T follicular helper cell (primary cell): Measurements from ENCODE around the gene CD8B2.
"Not testable (repeated sequence)": the region's sequence is repeated elsewhere in the genome, so short reads cannot be mapped to it uniquely, and the experiment has no call there.

Experiments used
- DNase-seq: peaks from one replicate; pipeline ENCODE4 v3.0.0-alpha.2; 2020; ENCODE audit warnings: low read depth
- total RNA-seq, 2 experiments: gene quantifications; one replicate each; lab custom pipeline; 2026; lab: John Stamatoyannopoulos, UW

Gene CD8B2
- 0 to 0.18 reads per million in 2 experiments for total RNA-seq

DNA sequence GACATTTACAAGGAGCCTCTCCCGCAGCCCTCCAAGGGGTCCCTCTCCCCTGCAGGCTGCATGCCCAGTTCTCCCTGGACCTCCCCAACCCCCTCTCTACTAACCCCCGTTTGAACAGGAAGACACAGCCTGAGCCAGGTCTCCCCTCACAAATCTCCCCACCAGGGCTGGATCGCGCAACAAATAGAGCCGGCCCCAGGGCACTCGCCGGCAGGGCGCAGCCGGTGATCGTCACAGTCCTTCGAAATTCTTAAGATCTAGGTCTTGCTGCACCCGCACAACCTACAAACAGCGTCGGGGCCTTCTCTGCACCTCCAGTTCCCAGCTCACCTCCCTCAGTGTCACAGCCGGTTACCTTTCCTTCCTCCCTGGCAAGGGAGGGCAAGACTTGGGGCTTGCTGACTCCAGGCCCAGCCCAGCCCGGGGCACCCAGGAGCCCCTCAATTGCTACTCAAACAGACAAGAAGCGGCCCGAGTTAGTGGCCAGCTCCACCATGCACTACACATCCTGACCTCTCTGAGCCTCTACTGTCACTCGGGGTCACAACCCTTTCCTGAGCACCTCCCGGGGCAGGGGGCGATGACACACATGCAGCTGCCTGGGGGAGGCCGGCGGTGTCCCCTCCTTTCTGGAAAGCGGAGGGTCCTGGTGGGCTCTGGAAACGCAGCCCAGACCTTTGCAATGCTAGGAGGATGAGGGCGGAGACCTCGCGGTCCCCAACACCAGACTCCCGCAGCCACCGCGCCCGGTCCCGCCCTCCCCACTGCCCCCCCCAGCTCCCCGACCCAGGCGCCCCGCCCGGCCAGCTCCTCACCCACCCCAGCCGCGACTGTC lies at the start of gene CD8B2:
Gene CD8B2 (plus strand): TSS at position 814 of the 835 bp plus-strand sequence. CDS start 63 bp downstream, outside the sequence.
- not testable (repeated sequence) for DNase-seq

DNA sequence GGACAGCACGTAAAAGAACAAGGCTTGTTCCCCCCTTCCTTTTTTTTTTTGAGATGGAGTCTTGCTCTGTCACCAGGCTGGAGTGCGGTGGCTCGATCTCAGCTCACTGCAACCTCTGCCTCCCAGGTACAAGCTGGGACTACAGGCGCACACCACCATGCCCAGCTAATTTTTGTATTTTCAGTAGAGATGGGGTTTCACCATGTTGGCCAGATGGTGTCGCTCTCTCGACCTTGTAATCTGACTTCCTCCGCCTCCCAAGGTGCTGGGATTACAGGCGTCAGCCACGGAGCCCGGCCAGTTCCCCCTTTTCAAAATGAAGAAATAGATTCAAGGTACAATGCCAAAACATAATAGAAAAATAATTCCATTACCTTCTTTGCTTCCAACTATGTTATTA lies 25.3 kb upstream of the CD8B2 start:
- not testable (repeated sequence) for DNase-seq

DNA sequence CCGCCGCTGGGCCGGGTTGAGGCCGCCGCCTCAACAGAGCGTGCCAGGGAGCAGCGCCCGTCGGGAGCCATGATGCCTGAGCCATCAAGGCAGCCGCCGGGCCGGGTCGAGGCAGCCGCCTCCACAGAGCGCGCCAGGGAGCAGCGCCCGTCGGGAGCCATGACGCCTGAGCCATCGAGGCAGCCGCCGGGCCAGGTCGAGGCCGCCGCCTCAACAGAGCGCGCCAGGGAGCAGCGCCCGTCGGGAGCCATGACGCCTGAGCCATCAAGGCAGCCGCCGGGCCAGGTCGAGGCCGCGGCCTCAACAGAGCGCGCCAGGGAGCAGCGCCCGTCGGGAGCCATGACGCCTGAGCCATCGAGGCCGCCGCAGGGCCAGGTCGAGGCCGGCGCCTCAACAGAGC lies 19.6 kb upstream of the CD8B2 start:
- not testable (repeated sequence) for DNase-seq

DNA sequence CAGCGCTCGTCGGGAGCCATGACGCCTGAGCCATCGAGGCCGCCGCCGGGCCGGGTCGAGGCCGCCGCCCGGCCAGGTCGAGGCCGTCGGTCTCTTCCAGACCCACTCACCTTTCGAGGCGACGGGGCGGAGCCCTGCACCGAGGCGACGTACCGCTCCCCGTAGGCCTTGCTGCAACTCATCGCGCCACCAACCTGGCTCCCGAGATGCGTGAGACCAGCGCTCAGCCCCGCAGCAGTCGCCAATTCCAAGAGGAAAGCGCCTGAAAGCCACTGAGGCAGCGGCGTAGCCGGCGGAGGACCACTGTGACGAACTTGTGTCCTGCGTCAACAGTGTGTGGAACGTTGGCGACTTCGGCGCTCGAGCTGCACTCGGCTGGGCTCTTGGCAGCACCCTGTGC lies 19.1 kb upstream of the CD8B2 start, which contains the start of gene RGPD3:
Gene RGPD3 (minus strand): TSS at position 307 of the 400 bp plus-strand sequence. CDS start 125 bp downstream, at position 182.
- DNase-seq, result not testable (repeated sequence)

DNA sequence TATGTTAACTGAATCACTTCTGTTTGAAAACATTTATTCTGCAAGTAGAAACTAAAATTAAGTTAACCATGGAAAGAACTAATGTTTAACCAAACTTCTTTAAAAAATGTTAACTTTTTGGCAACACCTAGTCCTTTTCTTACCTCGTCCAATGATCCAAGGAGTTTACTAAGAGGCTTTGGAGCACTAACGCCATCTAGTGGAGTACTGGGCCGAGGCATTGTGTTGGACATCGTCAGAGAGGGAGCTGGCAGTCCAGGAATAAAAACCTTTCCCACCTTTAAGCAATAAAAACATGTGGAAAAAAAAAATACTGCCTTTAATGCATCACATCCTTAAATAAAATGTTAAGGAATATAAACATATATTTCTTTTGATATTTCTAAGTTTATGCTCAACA lies 16.5 kb upstream of the CD8B2 start:
- peak; percentile 37 for DNase-seq

DNA sequence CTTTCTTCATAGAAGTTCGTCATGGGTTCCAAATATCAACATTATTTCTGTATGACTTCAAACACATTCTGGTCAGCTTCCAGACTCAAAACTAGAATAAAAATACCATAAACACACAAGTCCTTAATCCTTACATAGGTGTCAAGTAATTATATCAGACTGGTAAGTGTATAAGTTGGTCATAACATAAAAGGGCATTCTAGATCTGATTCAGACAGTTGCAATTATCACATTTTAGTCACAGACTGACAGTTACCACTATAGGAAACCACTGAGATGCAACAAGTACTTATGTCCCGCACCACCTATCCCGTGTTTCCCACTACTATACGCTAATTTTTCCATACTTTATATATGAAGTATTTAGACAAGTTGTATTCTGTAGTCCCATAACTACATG lies 9.5 kb upstream of the CD8B2 start:
- DNase-seq, result not testable (repeated sequence)

DNA sequence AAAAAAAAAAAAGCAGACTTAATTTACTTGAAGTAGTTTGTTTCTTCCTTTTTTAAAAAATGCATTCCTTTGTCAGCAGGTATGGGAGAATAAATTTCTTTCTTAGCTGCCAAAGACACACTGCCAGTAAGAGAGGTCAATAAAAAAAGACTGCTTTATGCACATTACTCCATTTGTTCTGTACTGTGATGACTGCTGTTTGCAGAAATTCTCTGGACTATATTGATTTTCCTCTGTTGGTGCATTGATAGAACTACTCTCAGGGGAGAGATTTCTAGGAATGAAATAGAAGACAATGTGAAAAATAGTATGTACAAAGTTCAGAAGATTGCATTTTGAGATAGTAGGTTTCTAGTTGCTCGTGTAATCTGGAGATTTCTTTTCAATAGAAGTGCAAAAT lies 7.6 kb upstream of the CD8B2 start:
- DNase-seq, result not testable (repeated sequence)

DNA sequence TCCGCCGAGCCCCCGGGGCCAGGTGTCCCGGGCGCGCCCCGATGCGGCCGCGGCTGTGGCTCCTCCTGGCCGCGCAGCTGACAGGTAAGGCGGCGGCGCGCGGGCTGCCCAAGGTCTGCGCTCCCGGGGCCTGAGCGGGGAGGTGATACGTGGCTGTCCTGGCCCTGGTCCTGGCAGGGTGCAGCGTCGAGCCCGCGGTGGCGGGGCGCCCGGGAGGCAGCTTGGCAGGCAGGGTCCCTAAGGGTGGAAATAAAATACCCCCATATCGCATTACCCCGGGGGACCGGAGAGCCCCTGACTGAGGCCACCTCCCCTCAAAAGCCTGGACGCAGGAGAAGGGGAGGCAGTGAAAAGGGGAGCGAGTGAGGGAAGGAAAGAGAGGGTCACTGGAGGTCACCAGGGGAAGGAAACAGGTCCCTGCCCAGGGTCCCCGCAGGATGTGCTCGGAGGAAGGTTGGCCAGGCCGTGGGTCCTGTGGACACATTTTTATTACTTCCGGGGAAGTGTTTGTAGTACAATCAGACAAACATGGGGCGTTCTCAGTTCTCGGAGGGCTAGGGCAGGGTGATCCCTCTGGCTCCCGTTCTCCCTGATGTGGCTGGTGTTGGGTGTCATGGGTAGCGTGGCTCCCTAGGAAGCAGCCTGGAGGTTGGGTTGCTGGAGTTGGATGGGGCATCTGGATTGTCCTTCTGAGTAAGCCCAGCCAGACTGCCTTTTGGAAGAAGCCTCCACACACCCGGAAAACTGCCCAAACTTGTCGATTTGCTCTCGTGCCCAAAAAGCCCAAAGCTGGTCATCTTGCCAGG lies 425 bp downstream of the CD8B2 start:
- not testable (repeated sequence) for DNase-seq

DNA sequence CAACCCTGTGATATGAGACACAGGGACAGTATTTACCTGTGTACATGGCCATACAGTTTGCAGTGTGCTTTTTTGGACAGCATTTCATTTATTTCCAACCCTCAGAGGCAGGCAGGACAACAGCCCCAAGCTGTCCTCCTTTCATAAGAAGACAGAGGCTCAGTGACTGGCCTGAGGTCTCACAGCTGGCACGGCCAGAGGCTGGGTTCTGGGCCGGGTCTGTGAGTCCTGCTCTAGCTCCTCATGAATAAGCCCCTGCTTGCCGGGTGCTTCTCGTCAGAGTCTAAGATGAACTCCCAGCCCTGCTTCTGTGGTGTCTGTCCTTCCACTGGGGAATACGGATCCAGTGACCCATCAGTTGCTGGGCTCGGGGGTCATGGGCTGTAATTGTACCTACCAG lies 2.5 kb downstream of the CD8B2 start:
- not testable (repeated sequence) for DNase-seq

DNA sequence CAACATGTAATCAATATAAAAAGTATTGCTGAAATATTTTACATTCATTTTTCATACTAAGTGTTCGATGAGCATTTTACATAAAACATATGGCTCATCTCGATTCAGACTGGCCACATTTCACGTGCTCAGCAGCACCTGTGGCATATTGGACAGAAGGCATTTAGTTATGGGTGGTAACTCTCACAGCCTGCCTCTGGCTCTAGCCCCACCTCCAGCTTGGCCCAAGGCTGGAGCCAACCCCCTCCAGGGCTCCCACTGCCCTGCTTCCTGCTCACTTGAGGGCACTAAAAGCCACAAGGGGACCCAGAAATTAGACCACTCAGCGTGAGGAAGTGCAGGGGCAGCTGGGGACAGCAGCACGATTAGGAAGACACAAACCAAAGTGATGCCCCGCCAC lies 5.2 kb downstream of the CD8B2 start:
- DNase-seq, result not testable (repeated sequence)

DNA sequence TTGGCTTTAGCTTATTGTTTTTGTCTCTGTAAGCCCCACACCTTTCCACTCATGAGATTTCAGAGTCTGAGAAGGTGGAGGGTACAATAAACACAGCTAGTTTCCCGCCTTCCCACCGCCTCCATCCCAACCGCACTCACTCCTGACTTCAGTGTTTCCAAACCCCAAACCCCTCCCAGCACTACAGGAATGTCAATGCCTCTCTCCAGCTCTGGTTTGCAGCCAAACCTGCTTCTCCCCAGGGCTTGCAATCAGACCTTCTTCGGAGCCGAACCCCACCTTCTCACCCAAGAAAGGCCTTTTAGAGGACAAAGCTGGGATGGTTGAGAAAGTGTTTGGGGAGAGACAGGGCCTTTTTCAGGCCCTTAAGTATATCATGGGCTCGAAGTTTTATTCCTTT lies 5.7 kb downstream of the CD8B2 start:
- DNase-seq, result not testable (repeated sequence)

DNA sequence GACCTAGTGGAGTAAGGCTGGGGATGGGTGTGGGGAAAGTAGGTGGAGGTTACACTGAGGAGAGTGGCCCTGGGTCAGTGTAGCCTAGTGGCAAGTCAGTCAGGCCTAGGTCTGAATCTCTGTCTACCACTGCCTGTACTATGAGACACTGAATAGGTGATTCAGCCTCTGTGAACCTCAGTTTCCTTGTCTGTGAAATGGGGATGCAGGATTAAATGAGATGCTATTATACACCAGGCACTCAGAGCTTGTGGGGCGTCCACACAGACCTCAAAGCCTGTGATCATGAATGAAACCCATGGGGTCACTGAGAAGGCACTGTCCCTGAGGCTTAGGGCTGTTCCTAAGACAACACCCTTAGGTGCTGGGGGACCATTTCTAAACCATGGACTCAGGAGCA lies 11.4 kb downstream of the CD8B2 start:
- not testable (repeated sequence) for DNase-seq

DNA sequence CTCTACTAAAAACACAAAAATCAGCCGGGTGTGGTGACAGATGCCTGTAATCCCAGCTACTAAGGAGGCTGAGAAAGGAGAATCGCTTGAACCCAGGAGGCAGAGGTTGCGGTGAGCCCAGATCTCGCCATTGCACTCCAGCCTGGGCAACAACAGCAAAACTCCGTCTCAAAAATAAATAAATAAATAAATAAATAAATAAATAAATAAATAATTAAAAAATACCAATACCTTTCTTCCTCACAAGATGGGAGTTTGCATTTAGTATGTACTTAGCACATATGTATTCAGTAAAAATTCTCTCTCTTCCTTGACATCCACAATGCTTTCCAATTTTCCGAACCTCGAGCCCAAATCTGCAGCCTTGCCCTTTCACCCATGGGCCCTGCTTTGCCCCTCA lies 13.2 kb downstream of the CD8B2 start:
- DNase-seq, result not testable (repeated sequence)

DNA sequence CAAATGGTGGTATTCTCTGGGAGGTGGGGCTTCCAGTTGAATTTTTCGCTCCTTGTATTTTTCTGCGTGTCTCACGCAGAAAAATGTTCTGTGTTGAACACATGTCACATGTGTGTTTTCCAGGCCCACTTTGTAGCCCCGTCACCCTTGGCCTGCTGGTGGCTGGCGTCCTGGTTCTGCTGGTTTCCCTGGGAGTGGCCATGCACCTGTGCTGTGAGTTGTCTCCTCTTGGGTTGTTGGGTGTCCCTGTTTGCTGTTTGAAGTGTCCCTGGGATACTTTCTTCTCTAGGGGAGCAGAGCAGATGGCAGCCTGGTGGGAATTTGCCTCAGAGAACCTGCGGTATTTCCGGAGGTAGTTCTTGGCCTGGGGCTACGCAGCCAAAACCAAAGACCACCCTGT lies 15.2 kb downstream of the CD8B2 start:
- not testable (repeated sequence) for DNase-seq

DNA sequence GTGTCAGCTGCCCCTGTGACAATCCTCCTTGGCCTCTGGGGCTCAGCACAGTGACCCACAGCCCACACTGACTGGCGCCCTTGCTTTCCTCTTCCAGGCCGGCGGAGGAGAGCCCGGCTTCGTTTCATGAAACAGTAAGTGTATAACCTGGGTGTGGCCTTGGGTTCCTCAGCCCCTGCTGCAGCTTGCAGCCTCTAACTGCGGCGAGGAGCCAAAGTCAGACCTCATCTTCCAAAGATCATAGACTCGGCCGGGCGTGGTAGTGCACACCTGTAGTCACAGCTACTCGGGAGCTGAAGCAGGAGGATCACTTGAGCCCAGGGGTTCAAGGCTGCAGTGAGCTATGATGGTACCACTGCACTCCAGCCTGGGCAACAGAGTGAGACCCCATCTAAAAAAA lies 17.0 kb downstream of the CD8B2 start:
- not testable (repeated sequence) for DNase-seq

DNA sequence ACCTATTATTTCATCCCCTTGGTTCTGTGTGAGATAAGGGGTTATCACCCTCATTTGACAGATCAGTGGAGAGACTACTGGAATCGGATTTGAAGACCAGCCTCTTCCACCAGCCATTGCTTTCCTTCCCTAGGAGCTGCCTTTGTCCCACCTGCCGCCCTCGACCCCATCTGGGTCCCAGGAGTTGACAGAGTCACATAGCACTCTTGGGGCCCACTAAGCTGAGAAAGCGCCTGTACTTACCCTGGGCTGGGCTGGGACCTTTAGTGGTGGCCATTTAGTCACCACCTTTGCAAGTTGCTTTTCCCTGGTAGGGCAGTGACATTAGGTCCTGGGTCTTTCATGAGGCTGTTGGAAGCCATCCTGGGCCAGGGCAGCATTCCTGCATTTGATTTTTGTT lies 17.6 kb downstream of the CD8B2 start:
- not testable (repeated sequence) for DNase-seq

DNA sequence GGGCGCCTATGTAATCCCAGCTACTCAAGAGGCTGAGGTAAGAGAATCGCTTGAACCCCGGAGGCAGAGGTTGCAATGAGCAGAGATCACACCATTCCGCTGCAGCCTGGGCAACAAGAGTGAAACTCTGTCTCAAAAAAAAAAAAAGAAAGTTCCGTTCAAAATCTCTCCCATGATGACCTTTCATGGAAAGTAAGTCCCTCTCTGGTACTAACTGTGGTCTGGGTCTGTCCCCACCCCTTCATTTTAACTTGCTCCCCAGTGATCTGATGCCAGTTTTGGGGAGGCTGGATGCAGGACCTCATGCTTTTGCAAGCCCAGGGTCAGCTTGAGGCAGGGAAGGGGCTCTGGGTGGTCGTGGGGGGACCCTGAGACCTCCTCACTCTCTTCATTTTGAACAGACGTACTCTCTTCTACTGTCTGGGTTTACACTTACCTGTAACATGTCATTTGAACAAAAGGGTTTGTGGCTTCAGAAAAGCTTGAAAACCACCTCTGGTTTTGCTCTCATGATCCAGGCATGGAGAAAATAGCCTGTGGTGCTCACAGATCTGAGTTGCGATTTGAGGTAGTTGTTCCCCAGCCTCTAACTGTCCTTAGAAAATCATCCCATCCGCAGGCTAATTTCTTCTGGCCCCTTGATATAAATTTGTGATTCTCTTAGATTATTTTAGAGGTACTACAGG lies 19.0 kb downstream of the CD8B2 start:
- DNase-seq, result not testable (repeated sequence)

DNA sequence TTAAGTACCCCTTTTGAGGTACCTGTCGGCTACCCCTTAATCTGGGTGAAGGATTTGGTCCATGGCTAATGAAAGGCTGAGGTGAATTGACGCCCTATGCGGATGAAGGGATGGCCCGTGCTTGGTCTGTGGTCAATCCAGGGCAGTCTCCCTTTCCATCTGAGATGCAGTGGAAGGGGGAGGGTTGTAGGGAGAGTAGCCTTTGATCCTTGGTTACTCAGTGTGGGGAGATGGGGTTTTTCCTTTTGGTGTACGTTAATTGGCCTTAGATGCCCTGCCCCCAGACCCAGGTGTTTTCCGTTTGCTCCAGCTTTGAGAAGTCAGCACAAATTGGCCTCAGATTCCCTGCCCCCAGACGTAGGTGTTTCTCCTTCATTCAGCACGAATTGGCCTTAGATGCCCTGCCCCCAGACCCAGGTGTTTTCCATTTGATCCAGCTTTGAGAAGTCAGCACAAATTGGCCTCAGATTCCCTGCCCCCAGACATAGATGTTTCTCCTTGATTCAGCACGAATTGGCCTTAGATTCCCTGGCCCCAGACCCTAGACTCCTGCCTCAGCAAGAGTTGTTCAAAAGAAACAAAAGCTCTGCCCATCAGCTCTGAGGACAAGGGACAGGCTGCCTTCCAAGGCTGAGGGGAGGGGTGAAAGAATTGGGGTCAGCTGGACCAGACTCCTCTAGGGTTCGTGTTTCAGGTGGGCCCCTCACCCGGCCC lies 21.7 kb downstream of the CD8B2 start:
- DNase-seq, result not testable (repeated sequence)

DNA sequence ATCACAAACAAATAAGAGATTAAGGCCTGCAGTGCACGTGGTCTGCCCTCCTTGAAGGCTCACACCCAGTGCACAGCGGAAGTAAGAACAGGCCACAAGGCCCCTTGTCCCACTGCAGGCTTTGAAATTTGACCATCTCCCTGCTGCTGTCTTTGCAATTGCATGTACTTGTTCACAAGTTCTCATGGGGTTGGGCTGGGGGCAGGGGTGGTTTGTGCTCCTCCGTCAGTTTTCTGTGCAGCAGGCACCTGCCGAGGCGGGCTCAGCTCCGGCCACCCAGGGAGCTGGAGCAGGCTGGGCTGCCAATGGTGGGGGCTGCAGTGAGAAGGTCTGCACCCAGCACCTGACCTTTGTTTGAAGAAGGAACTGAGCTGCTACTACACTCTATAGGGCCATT lies 22.2 kb downstream of the CD8B2 start:
- DNase-seq, result not testable (repeated sequence)

DNA sequence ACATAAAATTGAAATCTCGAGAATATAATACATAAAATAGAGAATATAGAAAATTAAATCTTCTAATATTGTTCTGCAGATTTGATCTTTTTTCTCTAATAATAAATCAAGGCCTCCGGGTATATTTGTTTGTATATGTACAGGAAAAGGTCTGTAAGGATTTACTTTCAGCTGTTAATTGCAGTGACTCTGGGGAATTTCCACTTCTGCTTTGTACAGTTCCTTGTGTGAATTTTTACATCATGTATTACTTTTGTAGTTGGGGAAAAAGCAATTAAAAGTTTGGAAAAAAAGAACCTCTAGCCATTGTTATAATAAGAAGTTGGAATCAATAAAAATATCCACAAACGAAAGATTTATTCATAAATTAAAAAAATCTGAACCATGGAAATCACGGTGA lies 23.6 kb downstream of the CD8B2 start:
- DNase-seq, result not testable (repeated sequence)

DNA sequence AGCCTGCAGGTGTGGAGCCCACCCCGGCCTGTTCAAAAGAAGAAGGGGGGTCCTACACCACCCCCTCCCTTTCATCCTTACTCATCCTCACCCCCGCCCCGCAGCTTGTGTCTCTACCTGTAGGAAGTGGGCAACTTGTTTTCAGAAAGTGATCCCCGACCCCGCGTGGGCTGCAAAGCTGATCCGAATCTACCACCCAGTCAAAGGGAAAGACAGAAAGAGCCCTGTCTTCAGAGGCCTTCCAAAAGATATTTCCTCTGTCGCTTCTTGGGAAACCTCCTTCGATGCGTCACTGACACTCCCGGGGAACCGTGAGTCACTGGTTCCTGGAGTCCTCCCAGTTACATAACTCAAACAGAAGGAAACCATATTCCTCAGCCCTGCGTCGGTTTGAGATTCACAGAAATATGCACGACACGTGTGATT lies 24.3 kb downstream of the CD8B2 start:
- not testable (repeated sequence) for DNase-seq
